Sigmoid colon (tissue), 7 donors: ENCODE data around the gene IRF5. TPM values are rescaled to one million over a fixed set of nuclear protein-coding genes. Genes with fewer than 3 reads are reported as not detected.

Experiments
- DNase-seq: peaks from one replicate; pipeline ENCODE4 v3.0.0-alpha.2; 2019
- H3K27ac ChIP-seq, 4 donors: fragments of 200-600 bp; sonication (generic); one replicate each; pipeline ENCODE4 v1.5.1; 2016 to 2019; ENCODE audit warnings: mild to moderate bottlenecking in 1 of 4
- H3K27me3 ChIP-seq, 3 donors: fragments of 200-600 bp; sonication (generic); one replicate each; pipeline ENCODE4 v1.5.1; 2019; ENCODE audit warnings: mild to moderate bottlenecking in 1 of 3
- H3K36me3 ChIP-seq, 4 donors: fragments of 200-600 bp; sonication (generic); one replicate each; pipeline ENCODE4 v1.5.1; 2016 to 2019
- H3K4me1 ChIP-seq, 4 donors: fragments of 200-600 bp; sonication (generic); one replicate each; pipeline ENCODE4 v1.5.1; 2017 to 2019
- H3K4me3 ChIP-seq, 4 donors: fragments of 200-600 bp; sonication (generic); one replicate each; pipeline ENCODE4 v1.5.1; 2017 to 2019; ENCODE audit warnings: mild to moderate bottlenecking in 2 of 4, moderate library complexity in 1 of 4
- H3K9me3 ChIP-seq, 4 donors: fragments of 200-600 bp in 3 of 4; sonication (generic) in 3 of 4; one replicate each; pipeline versions ENCODE4 v1.5.1 to v1.6.1; 2013 to 2019
- EP300 ChIP-seq, 4 donors: sonication (generic); formaldehyde crosslinking; IDR thresholded peaks; one replicate each; pipeline ENCODE4 v1.6.1; 2017; ENCODE audit warnings: antibody characterized with exemption in 4 of 4
- POLR2A ChIP-seq, 2 donors: fragments of 450-650 bp; IDR thresholded peaks; one replicate each; pipeline ENCODE4 v1.6.1; 2016; ENCODE audit warnings: antibody characterized with exemption in 2 of 2, mild to moderate bottlenecking in 2 of 2, moderate library complexity in 2 of 2
- POLR2AphosphoS5 ChIP-seq, 4 donors: sonication (generic); formaldehyde crosslinking; IDR thresholded peaks; one replicate each; pipeline ENCODE4 v1.6.1; 2017; ENCODE audit warnings: antibody characterized with exemption in 4 of 4
- WGBS, 2 donors: extraction: QIAGEN DNeasy Blood & Tissue Kit; methylation state at CpG; one replicate each; pipeline ENCODE4 v1.1.7; 2013; 5-methylcytosine and 5-hydroxymethylcytosine counted together
- intact Hi-C: fragments of 100-400 bp; cut with DNase I; formaldehyde crosslinking; loops from one replicate; pipeline ENCODE4 v1.15.1; 2023
- polyA plus RNA-seq, 3 donors: library from polyadenylated mRNA; stranded (reverse); fragments of 200-250 nt; gene quantifications; one replicate each; pipeline ENCODE4 v1.2.3, GENCODE V29; 2013
- total RNA-seq, 4 donors: library from RNA; depleted of rRNA; stranded (reverse); fragments of >200 nt; gene quantifications; one replicate each; pipeline ENCODE4 v1.1.0, GENCODE V29; 2016
- TF ChIP-seq, protein P1 (sequence below), 4 experiments: fragments of 450-650 bp in 3 of 4; fragments of 200-600 bp in 1 of 4; IDR thresholded peaks; one replicate each; pipeline ENCODE4 v1.5.1; 2016 to 2019; ENCODE audit warnings: antibody characterized with exemption in 4 of 4, mild to moderate bottlenecking in 3 of 4, moderate library complexity in 2 of 4
- donor health status: healthy with polysubstance abuse.
- donor health status: Bipolar disorder and iron deficiency.
- donor health status: healthy.

IRF5 gene
- total and polyA plus RNA-seq, 7 donors = 4.6 to 15.3 (median 6.6) TPM

DNA sequence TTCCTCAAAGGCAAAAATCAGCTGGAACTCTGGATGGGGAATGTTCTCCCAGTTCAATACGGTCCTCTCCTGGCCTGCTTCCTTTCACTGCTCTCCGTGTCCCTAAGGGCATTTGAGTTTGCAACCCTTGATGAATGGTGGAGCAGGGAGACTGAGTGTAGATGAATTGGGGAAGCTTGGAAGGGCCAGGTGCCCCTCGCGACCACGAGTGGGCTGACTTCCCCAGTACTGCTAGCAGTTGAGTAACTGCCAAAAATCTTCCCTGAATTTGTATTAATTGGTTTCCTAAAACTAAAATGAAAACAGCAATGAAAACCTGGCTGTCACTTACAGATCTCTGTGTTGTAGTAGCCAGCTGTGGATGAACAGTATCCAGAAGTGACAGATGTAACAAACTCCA is 13.6 kb downstream of the IRF5 start:
- 73 to 89% methylated on average over 5 of the region's 5 CpGs for WGBS, 2 donors
- H3K4me3 ChIP-seq = no peak overlapping the region
- intact Hi-C loops = no loop called here
- DNase-seq = no peak
- no peaks in the 10 kb centered on the region for H3K27me3 ChIP-seq
- H3K4me1 ChIP-seq = no peaks in the 10 kb centered on the region
- H3K9me3 ChIP-seq = no peaks in the 10 kb centered on the region
- H3K27ac ChIP-seq = no peak overlapping the region
- TF ChIP-seq, protein P1, sequence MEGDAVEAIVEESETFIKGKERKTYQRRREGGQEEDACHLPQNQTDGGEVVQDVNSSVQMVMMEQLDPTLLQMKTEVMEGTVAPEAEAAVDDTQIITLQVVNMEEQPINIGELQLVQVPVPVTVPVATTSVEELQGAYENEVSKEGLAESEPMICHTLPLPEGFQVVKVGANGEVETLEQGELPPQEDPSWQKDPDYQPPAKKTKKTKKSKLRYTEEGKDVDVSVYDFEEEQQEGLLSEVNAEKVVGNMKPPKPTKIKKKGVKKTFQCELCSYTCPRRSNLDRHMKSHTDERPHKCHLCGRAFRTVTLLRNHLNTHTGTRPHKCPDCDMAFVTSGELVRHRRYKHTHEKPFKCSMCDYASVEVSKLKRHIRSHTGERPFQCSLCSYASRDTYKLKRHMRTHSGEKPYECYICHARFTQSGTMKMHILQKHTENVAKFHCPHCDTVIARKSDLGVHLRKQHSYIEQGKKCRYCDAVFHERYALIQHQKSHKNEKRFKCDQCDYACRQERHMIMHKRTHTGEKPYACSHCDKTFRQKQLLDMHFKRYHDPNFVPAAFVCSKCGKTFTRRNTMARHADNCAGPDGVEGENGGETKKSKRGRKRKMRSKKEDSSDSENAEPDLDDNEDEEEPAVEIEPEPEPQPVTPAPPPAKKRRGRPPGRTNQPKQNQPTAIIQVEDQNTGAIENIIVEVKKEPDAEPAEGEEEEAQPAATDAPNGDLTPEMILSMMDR (IDR thresholded peaks at IDR 0.05) = no peak
- no peak for TF ChIP-seq EP300 (IDR thresholded peaks at IDR 0.05)
- TF ChIP-seq POLR2A (IDR thresholded peaks at IDR 0.05) = no peak
- TF ChIP-seq POLR2AphosphoS5 (IDR thresholded peaks at IDR 0.05) = no peak
- peaks cover 8 to 47% (median 13%) of the 10 kb centered on the region in 4 donors for H3K36me3 ChIP-seq

DNA sequence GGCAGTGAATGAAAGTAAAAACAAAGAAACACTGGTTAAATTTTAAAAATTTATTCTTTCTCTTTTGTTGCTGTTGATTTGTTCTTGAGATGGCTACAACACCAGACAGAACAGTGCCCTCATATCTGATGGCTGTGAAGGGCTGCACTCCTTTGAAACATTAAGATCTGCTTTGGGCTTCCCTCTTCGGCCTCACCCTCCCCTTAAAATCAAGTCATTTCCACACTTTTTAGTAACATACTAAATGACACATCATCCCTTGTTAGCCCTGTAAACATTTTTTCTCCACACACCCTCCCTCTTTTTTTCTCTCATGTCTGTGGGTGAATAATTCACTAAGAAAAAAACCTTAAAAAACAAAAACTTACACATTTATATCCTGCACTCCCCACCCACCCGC is 16.4 kb downstream of the IRF5 start:
- Histone ChIP-seq H3K9me3 (no peaks in the 10 kb centered on the region), H3K36me3 (peaks cover 8 to 73% (median 24%) of the 10 kb centered on the region in 4 donors), H3K27ac (no peak overlapping the region), H3K4me3 (no peak overlapping the region), H3K27me3 (no peaks in the 10 kb centered on the region), H3K4me1 (no peaks in the 10 kb centered on the region)
- no peak for DNase-seq
- TF ChIP-seq POLR2A (IDR thresholded peaks at IDR 0.05) (no peak), EP300 (IDR thresholded peaks at IDR 0.05) (no peak), POLR2AphosphoS5 (IDR thresholded peaks at IDR 0.05) (no peak)
- TF ChIP-seq, protein P1 (IDR thresholded peaks at IDR 0.05) = no peak
- intact Hi-C loops = no loop called here
- WGBS, 2 donors = 91 to 93% methylated on average over 2 of the region's 2 CpGs

DNA sequence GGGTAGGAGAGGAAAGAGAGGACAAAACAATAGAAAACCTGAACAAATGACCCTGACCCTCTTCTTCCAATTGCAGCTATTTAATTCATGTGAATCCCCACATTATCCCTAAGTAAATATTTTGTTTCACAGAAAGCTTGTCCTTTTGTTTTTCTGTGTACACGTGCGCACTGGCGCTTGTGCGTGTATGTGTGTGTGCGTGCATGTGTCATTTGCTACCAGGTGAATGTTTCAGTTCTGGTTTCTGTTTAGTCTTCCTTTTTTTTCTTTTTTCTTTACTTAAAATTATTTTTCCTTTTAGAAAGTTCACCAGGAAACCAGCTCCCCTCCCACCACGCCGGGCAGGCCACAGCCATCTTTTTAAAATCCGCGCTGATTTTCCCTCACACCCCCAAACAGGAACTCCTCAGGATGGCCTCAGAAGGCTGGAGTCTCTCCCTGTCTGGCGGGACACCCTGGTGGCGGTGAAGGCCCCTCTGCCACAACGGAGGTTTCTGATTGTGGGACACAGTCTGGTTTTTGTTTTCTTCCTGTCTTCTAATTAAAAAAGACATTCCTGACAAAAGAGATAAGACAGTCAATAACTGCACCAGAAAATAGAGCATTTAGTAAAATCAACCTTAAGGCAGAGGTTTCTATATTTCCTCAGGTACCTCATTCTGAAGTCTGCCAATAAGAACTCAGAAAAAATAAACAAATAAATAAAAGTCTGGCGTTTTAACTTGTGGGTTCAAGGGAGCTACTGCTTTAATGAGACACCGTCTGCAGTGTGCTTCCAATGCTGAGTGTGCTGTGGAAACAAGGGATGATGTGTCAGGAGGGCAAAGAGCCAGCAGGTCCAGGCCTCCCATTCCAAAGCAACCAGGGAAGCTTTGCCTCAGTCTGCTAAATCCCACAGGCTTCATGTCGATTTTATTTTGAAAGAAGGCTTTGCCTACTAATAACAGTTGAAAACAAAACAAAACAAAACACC is 17.4 kb downstream of the IRF5 start:
- WGBS, 2 donors = 63 to 79% methylated on average over 15 of the region's 15 CpGs

DNA sequence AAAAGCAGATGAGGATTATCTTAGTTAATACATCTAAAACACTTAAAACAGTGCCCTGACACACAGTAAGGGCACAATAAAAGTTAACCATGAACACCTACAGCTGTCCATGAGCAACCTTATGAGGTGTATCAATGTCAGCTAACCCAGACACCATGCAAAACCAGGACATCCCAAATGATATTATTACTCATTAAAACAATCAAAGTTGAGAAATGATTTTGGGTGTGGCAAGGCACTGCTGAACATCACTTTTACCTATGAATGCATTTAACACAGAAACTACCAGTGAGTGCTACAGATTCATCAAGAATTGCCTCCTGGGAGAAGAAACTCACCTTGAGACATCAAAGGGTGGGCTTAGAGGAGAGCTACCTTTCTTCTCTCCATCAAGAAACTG is 18.3 kb downstream of the IRF5 start:
- no peak for DNase-seq
- Histone ChIP-seq H3K36me3 (peaks cover 8 to 88% (median 30%) of the 10 kb centered on the region in 4 donors), H3K27ac (no peak overlapping the region)

More for the DNA sequence above, 17.4 kb downstream of the IRF5 start:
- Histone ChIP-seq H3K27me3 (no peaks in the 10 kb centered on the region), H3K9me3 (no peaks in the 10 kb centered on the region), H3K4me1 (no peaks in the 10 kb centered on the region), H3K36me3 (peaks cover 8 to 83% (median 30%) of the 10 kb centered on the region in 4 donors), H3K4me3 (no peak overlapping the region), H3K27ac (no peak overlapping the region)
- DNase-seq = no peak
- intact Hi-C loops = no loop called here
- TF ChIP-seq EP300 (IDR thresholded peaks at IDR 0.05) (no peak), POLR2A (IDR thresholded peaks at IDR 0.05) (no peak), POLR2AphosphoS5 (IDR thresholded peaks at IDR 0.05) (no peak)
- TF ChIP-seq, protein P1 (IDR thresholded peaks at IDR 0.05) = no peak

More for the DNA sequence above, 18.3 kb downstream of the IRF5 start:
- no peaks in the 10 kb centered on the region for H3K27me3 ChIP-seq
- TF ChIP-seq EP300 (IDR thresholded peaks at IDR 0.05) = no peak
- TF ChIP-seq POLR2A (IDR thresholded peaks at IDR 0.05) = no peak
- TF ChIP-seq POLR2AphosphoS5 (IDR thresholded peaks at IDR 0.05) = no peak
- TF ChIP-seq, protein P1 (IDR thresholded peaks at IDR 0.05) = no peak
- H3K4me3 ChIP-seq = no peak overlapping the region
- H3K9me3 ChIP-seq = no peaks in the 10 kb centered on the region
- no peaks in the 10 kb centered on the region for H3K4me1 ChIP-seq
- intact Hi-C loops = no loop called here
